GM12864 (cell line): ENCODE measurements around the gene GAK.

Source experiments
- DNase-seq: peaks from one replicate; pipeline ENCODE4 v3.0.0-alpha.2; 2011; ENCODE audit warnings: low read depth
- H3K4me3 ChIP-seq: 2 replicates; pipeline ENCODE4 v1.5.1; 2011; ENCODE audit warnings: mild to moderate bottlenecking, low read depth, low read length, control low read depth
- CTCF ChIP-seq: IDR thresholded peaks from 2 replicates; pipeline ENCODE4 v1.5.1; 2011; ENCODE audit warnings: low read depth, mild to moderate bottlenecking, moderate library complexity, low read length, control low read depth, inconsistent platforms; ENCODE audit errors: missing control alignments

GAK gene

GRCh38 chr4:910366-911091 is 21.6 kb downstream of the GAK start:
- no peak for TF ChIP-seq CTCF
- H3K4me3 ChIP-seq, result no peak overlapping the region
- DNase-seq, result no peak

GRCh38 chr4:909821-910220 is 22.3 kb downstream of the GAK start:
- no peak overlapping the region for H3K4me3 ChIP-seq
- TF ChIP-seq CTCF, result no peak
- DNase-seq, result no peak

- no peak overlapping the region for H3K4me3 ChIP-seq
- no peak for DNase-seq
- TF ChIP-seq CTCF, result no peak
Observed at GRCh38 chr4:909131-909571, 23.0 kb downstream of the GAK start.

GRCh38 chr4:907691-908425 is 24.3 kb downstream of the GAK start:
- H3K4me3 ChIP-seq, result no peak overlapping the region
- no peak for DNase-seq
- no peak for TF ChIP-seq CTCF

GRCh38 chr4:907103-907400 is 25.1 kb downstream of the GAK start:
- no peak overlapping the region for H3K4me3 ChIP-seq
- no peak for TF ChIP-seq CTCF
- no peak for DNase-seq

- H3K4me3 ChIP-seq, result no peak overlapping the region
- no peak for TF ChIP-seq CTCF
- no peak for DNase-seq
Observed at GRCh38 chr4:906339-907102, 25.6 kb downstream of the GAK start.
